HEK293T (cell line): ENCODE results near the gene SIGLEC6.

ENCODE experiments used
- ELF4 ChIP-seq: fragments of 450-650 bp; IDR thresholded peaks from 2 replicates; pipeline ENCODE4 v1.6.1; 2017; ENCODE audit warnings: antibody characterized with exemption
- FOXM1 ChIP-seq: fragments of 450-650 bp; IDR thresholded peaks from 2 replicates; pipeline ENCODE4 v1.6.1; 2017; ENCODE audit warnings: mild to moderate bottlenecking, borderline replicate concordance
- LEF1 ChIP-seq: fragments of 450-650 bp; IDR thresholded peaks from 2 replicates; pipeline ENCODE4 v1.6.1; 2017; ENCODE audit warnings: mild to moderate bottlenecking, borderline replicate concordance
- SUZ12 ChIP-seq: fragments of 450-650 bp; IDR thresholded peaks from 2 replicates; pipeline ENCODE4 v1.6.1; 2016; ENCODE audit warnings: mild to moderate bottlenecking
- ZNF384 ChIP-seq: fragments of 450-650 bp; IDR thresholded peaks from 2 replicates; pipeline ENCODE4 v1.6.1; 2016

DNA sequence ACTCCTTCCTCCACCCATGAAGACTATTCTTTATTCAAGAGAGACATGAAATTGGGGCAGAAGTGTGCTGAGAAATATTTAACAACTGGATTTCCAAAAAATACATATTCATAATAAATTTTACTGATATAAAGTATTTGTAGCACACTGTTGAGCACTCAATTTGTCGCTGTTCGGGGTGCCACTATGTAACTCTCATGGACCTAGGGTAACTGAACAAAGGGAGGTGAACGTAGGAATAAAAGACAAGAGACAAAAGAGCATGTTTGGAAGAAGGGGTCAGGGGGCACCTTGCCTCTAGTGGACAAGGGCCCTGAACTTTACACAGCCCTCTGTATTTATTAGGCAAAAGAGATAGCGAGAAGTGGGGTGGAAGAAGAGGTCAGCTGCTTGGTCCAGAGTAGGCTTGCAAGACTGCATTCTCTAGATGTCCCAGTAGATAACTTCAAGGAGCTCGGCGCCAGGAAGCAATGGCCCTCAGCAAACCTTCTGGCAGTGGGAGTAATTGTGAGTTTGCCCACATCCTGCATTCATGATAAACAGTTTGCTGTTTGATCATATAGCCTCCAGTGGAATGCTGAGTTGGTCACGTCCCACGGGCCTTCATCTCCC lies 35.1 kb upstream of the SIGLEC6 start:
- no peak for TF ChIP-seq FOXM1
- no peak for TF ChIP-seq ELF4
- no peak for TF ChIP-seq SUZ12
- TF ChIP-seq ZNF384, result no peak
- TF ChIP-seq LEF1, result no peak
